H1 (cell line): ENCODE measurements around the gene PRSS50. TPM values are rescaled to one million over a fixed set of nuclear protein-coding genes. Genes with fewer than 3 reads are reported as not detected.

Source experiments
- CHD2 ChIP-seq: IDR thresholded peaks from 2 replicates; pipeline ENCODE4 v1.6.1; 2012; ENCODE audit warnings: low read length, improper control_type of control experiment
- CREB1 ChIP-seq: IDR thresholded peaks from 2 replicates; pipeline ENCODE4 v1.6.1; 2012; ENCODE audit warnings: inconsistent platforms
- KDM4A ChIP-seq: IDR thresholded peaks from one replicate; pipeline ENCODE4 v1.7.1; 2012; ENCODE audit warnings: low read depth, mild to moderate bottlenecking, moderate library complexity, low read length, inconsistent platforms; ENCODE audit not compliant: severe bottlenecking
- SIRT6 ChIP-seq: IDR thresholded peaks from one replicate; pipeline ENCODE4 v1.7.1; 2012; ENCODE audit warnings: low read length, inconsistent platforms
- SP1 ChIP-seq: IDR thresholded peaks from 2 replicates; pipeline ENCODE4 v1.6.1; 2011; ENCODE audit warnings: low read depth, low read length
- TAF7 ChIP-seq: optimal IDR thresholded peaks from 2 replicates; pipeline ENCODE3; 2011; ENCODE audit warnings: low read depth, mild to moderate bottlenecking, inconsistent platforms, low read length, moderate library complexity, borderline replicate concordance
- YY1 ChIP-seq: IDR thresholded peaks from 2 replicates; pipeline ENCODE4 v1.6.1; 2011; ENCODE audit warnings: low read depth, mild to moderate bottlenecking, low read length
- polyA plus RNA-seq, 7 experiments: library from polyadenylated mRNA; depleted of rRNA in 3 of 7; stranded (reverse) in 5 of 7; unstranded in 2 of 7; fragments of >200 nt in 5 of 7; fragments of 200-250 nt in 2 of 7; gene quantifications; 1 replicate in 5 of 7; 2 replicates in 1 of 7; 4 replicates in 1 of 7; pipeline versions ENCODE4 v1.2.1 to v1.2.3, GENCODE V29; 2011 to 2013; ENCODE audit warnings: missing spikeins in 2 of 7, mixed read lengths in 2 of 7
- total RNA-seq: library from RNA; stranded (reverse); fragmentation: NEBNext Ultra II Directional; extraction: Animal tissue kit (Norgen Biotek cat#: 25700); gene quantifications from 2 replicates; pipeline ENCODE4 v1.2.1, GENCODE V29; 2021

PRSS50 gene
- total and polyA plus RNA-seq, 2 of the 8 experiments (the other 6 are each of a cell fraction or from before 2014, with no cell fraction given), result 0.47 to 0.71 TPM

DNA sequence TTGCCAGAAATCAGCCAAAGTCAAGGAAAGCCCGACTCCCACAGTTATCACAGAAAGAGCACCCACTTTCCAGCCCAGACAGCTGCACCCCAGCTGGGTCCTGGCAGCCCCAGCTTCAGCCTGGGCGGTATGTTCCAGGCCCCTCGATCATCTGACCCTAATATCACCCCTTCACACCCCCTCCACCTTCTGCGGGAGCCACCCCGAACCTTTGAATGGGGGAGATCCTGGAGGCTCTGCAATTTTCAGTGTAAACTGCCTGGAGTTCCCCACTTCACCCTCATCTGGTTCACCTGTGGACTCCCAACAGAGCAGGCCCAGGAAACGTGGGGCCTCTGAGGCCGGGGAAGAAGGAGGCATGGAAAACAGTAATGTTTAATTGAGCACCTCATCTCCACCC, 5.9 kb downstream of the PRSS50 start (continued):
- TF ChIP-seq CHD2 (no peak), SIRT6 (no peak), KDM4A (no peak), CREB1 (no peak), YY1 (no peak), TAF7 (no peak), SP1 (no peak)
